Left renal pelvis (tissue), 4 donors: ENCODE data around the gene TMEM69. TPM values are rescaled to one million over a fixed set of nuclear protein-coding genes. Genes with fewer than 3 reads are reported as not detected.
"Not testable (repeated sequence)": the region's sequence is repeated elsewhere in the genome, so short reads cannot be mapped to it uniquely, and the experiment has no call there.

Experiments
- DNase-seq, 4 donors: peaks; one replicate each; pipeline ENCODE4 v3.0.0-alpha.2; 2013; ENCODE audit warnings: low read depth in 4 of 4, low spot score in 3 of 4
- polyA plus RNA-seq, 4 donors: library from polyadenylated mRNA; unstranded; fragments of 120-200 nt; gene quantifications; one replicate each; pipeline ENCODE4 v1.2.1, GENCODE V29; 2013; ENCODE audit not compliant: insufficient read length in 4 of 4

TMEM69 gene
- polyA plus RNA-seq, 4 donors = 42.8 to 60.2 (median 53.1) TPM

DNA sequence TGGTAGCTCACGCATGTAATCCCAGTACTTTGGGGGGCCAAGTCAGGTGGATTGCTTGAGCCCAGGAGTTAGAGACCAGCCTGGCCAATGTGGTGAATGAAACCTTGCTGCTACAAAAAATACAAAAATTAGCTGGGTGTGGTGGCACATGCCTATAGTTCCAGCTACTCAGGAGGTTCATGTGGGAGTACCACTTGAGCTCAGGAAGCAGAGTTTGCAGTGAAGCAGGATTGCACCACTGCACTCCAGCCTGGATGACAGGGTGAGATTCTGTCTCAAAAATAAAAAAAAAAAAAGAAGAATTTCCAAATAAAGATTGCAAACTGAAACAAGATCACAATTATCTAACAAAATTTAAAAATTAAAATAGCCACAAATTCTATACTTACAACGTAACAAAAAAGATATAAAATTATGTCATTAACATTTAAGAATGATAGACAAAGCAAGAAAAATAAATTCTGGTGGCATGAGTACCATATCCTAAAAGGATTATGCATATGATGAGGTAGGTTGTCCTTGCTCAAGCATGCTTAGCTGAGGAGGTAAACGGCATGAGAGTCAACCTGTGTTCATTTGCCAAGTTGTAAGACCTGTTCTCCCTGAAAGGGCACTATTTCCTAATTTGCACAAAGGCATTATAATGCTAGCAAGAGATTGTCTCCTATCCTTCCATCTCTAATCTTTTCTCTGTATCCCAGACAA is 42.2 kb downstream of the TMEM69 start:
- peak in 2 of 4 donors; percentile 14 to 21 for DNase-seq

DNA sequence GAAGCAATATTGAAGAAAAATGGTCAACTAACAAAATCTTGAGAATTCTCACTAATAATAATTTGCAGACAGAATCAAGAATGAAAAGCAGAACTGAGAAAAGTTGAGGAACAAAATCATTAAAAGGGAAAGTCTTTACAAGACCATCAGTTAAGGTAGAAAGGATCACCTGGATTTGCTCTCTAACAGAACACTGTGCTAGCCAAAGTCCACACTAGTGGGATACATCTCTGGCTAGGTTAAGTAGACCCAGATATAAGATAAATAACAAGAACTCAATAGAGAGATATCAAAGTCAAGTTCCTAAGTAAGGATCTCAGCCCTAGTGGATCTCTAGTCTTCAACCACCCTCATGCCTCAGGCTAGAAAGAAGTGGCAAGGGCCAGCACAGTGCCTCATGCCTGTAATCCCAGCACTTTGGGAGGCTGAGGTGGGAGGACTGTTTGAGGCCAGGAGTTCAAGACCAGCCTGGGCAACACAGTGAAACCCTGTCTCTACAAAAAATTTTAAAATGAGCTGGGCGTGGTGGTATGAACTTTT is 42.9 kb downstream of the TMEM69 start:
- no peak for DNase-seq

DNA sequence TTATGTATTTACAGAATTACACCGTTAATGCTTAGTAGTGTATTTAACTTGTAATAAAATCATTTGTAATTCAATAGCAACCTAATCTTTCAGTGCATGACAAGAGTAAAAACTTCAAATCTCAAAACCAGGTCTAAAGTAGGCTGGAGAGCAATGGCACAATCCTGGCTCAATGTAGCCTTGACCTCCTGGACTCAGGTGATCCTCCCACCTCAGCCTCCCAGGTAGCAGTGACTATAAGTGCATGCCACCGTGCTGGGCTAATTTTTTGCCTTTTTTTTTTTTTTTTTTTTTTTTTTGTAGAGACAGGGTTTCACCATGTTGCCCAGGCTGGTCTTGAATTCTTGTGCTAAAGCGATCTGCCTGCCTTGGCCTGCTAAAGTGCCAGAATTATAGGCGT is 51.2 kb downstream of the TMEM69 start:
- DNase-seq = no peak

DNA sequence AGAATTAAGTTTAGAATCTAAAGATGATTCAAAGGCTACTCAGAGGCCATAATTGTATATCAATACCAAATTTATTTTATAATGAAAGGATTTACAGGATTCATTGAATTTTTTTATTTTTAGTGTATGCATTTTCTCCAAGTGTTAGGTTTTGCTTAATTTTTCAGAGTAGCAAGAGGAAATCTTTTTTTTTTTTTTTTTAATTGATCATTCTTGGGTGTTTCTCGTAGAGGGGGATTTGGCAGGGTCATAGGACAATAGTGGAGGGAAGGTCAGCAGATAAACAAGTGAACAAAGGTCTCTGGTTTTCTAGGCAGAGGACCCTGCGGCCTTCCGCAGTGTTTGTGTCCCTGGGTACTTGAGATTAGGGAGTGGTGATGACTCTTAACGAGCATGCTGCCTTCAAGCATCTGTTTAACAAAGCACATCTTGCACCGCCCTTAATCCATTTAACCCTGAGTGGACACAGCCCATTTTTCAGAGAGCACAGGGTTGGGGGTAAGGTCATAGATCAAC is 51.7 kb downstream of the TMEM69 start:
- not testable (repeated sequence) for DNase-seq

Other genes with a start within 250 kb of the TMEM69 start
- 1 to 10 TPM; 3.5 to 7.1 (median 6.2) TPM for gene TESK2, start 197.0 kb upstream of the TMEM69 start, polyA plus RNA-seq
- gene CCDC163, start 188.1 kb upstream of the TMEM69 start, polyA plus RNA-seq = 1 to 10 TPM; 1.3 to 2.1 (median 1.8) TPM
- 10 to 100 TPM; 10.5 to 14.3 (median 13.2) TPM for gene MMACHC, start 187.9 kb upstream of the TMEM69 start, polyA plus RNA-seq
- 100 to 1,000 TPM; 254 to 394 (median 328) TPM for gene PRDX1, start 166.3 kb upstream of the TMEM69 start, polyA plus RNA-seq
- 100 to 1,000 TPM; 153 to 301 (median 262) TPM for gene AKR1A1, start 137.4 kb upstream of the TMEM69 start, polyA plus RNA-seq
- 100 to 1,000 TPM; 233 to 360 (median 319) TPM for gene NASP, start 104.1 kb upstream of the TMEM69 start, polyA plus RNA-seq
- gene CCDC17, start 64.1 kb upstream of the TMEM69 start, polyA plus RNA-seq = 1 to 10 TPM in 3 of 4 donors, under 1 TPM in 1; 0.77 to 2.0 (median 1.3) TPM
- gene GPBP1L1, start 1.6 kb upstream of the TMEM69 start, polyA plus RNA-seq = 100 to 1,000 TPM in 3 of 4 donors, 10 to 100 TPM in 1; 71.4 to 127 (median 115) TPM
- 10 to 100 TPM; 27.4 to 32.0 (median 31.3) TPM for gene IPP, start 62.5 kb downstream of the TMEM69 start, polyA plus RNA-seq
- 10 to 100 TPM; 30.0 to 67.3 (median 38.3) TPM for gene MAST2, start 115.4 kb downstream of the TMEM69 start, polyA plus RNA-seq